ENCODE results near the gene C2CD4A.

The C2CD4A gene

DNA sequence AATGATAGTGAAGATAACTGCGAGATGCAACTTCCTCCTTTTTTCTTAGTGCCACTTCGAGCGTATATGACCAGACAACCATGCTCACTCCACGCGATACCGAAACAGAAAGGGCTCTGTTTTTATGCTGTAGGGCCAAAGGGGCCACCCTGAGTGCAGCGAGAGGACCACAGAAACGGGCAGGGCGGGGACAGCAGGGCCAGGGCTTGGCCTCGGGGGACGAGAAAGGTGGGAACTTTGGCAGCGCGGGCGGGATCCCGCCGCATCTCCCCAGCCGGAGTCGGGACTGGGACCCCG is 7.0 kb upstream of the C2CD4A start:
- DNase-seq (ENCODE audit: low read depth in 2 of 2): no peak

DNA sequence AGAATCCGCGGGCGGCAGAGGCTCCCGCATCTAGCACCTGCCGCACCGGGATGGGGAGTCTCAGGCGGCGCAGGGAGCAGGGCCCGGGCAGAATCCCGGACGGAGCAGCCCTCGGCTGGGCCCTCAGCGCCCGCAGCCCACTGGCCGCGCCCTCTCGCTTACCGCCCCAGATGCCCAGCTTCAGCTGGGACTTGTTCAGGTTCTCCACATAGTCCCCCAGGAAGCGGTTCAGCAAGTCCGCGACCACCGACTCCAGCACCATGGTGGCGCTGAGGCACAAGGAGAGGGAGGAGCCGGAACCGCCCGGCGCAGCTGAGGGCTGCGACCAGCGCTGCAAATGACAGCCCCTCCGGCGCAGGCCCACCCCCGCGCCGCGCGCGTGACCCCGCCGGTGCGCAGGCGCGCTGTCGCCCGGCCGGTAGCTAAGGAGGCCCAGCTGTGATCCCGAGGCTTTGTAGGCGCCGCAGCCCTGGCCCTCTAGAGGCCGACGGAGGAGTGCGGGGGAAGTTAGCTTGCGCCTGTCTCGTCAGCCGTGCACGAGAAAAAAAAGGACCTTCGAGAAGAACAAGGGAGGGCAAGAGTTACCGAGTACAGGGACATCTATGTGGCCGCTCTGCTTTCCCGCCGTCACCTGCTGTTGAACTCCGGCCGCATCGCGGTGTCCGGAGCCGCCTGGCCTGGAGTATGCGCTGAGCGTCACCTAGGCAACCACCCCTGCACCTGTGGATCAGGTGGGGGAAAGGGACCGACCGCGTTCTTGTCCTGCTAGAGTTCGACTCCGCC is 6.5 kb upstream of the C2CD4A start, which contains the start of gene VPS13C:
Gene VPS13C (minus strand): TSS at position 335 of the 783 bp plus-strand sequence. CDS start 73 bp downstream, at position 262.
- DNase-seq (ENCODE audit: low read depth in 2 of 2): peak; percentile 73 to 77

DNA sequence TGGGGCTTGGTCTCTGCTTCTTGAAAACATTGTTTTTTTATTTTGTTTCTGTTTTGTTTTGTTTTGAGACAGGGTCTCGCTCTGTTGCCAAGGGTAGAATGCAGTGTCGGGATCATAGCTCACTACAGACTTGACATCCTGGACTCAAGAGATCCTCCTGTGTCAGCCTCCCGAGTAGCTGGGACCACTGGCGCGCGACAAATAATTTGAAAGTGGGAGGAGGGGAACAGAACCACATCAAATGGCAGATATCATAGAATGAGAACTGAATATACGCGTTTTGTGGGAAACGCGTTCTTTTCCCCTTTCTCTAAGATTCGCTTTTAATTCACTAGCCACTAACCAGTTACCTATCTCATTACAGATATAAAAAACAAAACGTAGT is 5.9 kb upstream of the C2CD4A start:
- no peak for DNase-seq (ENCODE audit: low read depth in 2 of 2)

DNA sequence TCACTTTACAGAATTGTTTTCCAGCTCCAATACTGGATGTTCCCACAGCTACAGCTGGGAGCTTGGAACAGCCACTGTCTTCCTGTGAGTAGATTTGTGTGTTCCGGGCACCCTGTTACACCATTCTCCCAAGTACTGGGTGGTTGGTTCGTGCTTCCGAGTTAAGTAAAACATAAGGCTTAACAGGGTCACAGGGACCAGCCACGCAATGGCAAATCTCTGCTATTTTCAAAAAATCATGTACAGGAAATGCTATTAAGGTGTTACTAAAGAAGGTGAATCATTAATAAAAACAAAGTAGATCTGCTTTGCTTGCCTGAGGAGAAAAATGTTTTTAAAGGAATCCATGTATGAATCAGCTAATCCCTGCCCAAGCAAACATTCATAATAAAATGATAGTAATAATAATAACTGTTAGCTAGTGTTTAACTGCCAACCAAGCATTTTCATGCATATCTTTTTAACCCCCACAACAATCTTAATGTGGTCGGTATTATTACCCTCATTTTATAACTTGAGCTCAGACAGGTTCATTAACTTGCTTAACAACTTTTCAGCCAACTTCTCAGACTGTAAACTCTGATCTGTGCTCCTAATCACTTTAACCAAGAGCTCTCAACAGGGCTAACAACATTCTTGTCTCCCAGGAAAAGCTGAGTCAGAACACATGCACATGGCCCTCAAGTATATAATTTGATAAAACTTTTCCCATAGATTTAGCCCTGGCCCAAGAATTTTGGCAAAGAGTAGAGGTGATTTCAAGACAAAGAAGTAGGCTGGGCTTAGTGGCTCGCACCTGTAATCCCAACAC is 2.7 kb upstream of the C2CD4A start:
- no peak for DNase-seq (ENCODE audit: low read depth in 2 of 2)

DNA sequence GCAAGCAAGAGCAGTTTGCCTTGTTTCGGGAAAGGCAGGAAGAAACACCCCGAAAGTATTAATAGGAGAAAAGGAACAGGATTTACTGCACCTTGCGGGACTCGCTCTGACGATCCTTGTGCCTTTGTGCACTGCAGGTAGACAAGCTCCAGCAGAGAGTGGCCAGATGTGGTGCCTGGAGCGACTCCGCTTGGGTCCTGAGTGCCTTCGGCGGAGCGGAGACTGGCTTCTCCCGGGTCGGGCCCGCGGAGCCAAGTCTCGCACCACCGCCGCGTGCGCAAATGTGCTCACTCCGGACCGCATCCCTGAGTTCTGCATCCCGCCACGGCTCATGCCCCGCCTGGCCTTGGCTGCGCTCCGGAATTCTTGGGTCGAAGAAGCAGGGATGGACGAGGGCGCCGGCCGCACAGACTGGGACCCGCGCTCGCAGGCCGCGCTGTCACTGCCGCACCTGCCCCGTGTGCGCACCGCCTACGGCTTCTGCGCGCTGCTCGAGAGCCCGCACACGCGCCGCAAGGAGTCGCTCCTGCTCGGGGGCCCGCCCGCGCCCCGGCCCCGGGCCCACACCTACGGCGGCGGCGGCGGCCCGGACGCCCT is 769 bp downstream of the C2CD4A start:
- DNase-seq (ENCODE audit: low read depth in 2 of 2): no peak

DNA sequence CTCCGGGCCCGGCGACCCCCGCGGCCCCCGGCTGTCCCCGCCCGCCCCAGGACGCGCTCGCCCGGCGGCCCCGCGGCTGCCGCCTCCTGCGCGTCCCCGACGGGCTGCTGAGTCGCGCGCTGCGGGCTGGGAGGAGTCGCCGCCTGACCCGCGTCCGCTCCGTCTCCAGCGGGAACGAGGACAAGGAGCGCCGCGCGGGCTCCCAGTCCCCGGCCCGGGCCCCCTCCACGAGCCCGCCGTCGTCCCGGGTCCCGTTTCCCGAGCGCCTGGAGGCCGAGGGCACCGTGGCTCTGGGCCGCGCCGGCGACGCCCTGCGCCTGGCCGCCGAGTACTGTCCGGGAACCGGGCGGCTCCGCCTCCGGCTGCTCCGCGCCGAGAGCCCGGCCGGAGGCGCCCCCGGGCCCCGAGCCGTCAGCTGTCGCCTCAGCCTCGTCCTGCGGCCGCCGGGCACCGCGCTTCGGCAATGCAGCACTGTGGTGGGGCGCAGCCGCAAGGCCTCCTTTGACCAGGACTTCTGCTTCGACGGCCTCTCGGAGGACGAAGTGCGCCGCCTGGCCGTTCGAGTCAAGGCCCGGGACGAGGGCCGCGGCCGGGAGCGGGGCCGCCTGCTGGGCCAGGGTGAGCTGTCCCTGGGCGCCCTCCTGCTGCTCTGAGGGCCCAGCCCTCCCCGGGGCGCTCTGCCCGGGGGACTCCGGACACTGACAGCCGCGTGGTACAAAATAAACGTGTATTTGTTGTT is 1.5 kb downstream of the C2CD4A start:
- no peak for DNase-seq (ENCODE audit: low read depth in 2 of 2)

DNA sequence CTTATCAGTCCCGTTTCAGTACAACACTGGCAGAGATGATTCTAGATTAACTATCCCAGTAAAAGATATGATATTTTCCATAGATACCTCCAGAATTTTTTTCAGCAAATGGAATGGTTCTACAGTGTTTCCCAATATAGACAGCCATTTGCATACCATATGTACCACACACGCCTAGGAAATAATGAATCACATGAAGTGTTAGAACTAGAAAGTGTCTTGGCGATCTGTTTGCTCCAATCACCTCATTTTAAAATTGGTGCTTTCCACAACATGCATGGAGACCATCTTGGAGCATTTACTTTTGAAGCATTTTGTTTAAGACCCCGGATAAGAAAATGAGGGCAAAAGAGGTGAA is 2.0 kb downstream of the C2CD4A start:
- DNase-seq (ENCODE audit: low read depth in 2 of 2): no peak

DNA sequence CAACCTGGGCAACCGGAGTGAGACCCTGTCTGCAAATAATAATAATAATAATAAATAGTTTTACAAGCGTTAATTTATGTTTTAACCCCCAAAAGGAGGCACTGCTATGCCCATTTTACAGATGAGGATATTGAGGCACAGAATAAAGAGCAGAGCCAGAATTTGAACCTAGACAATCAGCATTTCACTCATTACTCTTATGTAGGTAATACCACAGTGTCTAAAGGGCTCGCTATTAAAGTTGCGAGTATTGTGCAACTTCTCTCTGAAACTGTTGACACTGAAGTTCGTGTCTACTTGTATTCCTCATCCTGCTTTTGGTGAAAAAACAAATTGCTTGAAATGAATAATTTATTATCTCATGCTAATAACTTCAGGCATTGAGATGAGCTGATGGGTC is 2.8 kb downstream of the C2CD4A start:
- no peak for DNase-seq (ENCODE audit: low read depth in 2 of 2)

DNA sequence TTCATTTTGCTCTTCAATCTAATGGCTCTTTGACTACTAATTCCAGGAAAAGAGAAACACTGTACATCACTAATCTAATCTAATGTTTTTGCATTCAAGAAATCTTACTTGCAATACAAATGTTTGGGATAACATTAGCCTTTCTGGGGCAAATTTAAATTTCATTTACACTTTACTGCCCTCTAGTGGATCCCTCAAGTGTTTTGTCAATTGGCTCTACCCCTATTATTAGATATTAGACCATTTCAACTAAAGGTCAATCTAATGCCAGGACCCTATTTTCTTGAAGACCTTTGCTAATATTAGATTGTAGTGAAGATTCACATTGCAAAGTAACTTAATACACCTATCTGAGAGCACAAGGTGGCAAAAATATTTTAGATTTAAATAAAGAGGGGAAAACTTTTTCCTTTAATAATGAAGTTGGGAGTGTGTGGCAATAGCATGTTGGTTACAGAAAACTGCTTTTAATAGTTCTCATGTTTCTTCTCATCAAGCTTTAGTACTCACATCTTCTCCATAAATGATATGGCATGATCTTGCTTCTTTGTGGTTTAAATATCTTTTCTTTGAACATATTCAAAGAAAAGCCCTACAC is 5.0 kb downstream of the C2CD4A start:
- DNase-seq (ENCODE audit: low read depth in 2 of 2): no peak

DNA sequence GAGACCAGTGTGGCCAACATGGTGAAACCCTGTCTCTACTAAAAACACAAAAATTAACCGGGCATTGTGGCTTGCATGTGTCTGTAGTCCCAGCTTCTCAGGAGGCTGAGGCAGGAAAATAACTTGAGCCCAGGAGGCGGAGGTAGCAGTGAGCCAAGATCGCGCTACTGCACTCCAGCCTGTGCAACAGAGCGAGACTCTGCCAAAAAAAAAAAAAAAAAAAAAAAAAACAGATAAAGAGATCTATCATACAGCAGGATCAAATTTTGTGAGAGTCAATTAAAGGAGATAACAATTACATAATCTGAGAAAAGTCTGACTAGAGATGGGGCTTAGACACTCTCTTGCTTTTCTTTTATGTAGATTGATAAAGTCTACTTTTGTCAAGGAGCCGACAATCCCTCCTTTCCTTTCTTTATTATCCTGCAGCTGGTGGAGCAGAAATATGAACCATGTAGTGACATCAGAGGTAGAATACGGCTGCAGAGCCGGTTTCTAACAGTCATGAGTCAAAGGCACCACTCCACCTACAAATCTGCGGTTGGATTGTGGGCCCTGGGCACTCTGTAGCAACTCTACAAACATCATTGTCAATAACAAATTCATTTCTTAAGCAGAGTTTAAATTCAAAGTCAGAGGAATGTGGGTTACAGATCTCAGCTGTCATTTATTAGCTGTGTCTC is 9.0 kb downstream of the C2CD4A start:
- no peak for DNase-seq (ENCODE audit: low read depth in 2 of 2)

DNA sequence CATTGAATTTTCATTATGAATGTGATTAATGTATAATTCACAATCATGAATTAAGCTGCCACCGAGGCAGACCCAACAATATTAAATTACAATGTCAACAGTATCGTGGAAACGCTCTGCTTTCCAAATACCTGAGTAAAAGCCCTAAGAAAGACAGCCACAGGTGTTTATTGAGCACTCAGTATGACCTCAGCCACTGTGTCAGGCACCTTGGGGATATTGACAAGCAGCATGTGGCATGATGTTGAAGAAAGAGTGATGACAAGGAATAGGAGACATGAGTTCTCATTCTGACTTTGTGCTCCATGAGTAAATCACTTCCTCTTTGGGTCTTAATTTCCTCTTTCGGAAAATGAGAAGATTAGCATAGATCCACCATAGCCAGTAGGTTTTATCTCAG is 12.8 kb downstream of the C2CD4A start:
- no peak for DNase-seq (ENCODE audit: low read depth in 2 of 2)

DNA sequence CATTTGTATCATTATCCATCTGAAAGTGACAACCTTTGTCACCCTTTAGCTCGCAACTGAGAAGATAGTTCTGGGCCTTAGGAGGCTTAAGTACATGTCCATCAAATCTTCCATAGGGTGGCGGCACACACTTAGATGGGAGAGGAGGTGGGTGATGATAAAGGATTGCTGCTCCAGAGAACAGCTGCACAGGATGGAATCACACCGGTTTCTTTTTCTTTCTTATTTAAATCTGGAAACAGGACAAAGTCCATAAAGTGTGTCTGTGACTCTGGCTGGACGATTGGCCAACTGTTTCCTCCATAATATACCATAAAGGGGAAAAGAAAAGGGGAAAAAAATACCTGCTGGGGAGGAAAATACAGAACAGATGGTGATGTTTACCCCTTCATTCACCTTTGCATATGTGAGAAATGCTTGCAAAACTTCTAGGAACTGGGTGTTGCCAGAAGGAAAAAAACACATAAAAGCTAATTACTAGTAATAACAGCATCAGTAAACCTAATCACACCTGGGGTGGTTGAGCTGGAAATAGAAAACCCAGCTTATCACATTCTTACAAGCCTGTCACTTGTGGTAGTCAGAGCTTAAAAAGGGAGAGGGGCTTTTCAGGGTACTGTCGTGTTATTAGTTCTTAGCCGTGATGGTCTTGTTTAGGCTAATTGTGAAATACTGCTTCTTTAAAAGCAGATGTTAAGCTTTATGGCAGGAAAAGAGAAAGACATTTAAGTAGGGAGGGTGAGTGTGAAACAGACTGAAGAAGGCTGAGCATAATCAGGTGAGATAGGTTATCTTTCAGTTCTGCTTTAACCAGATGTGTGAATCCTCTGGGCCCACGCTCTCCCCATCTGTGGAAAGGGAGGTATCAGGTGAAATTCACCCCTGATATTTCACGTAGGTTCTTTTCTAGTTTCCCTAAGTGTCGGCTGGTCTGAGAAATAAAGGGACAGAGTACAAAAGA is 16.7 kb downstream of the C2CD4A start:
- DNase-seq (ENCODE audit: low read depth in 2 of 2): no peak

DNA sequence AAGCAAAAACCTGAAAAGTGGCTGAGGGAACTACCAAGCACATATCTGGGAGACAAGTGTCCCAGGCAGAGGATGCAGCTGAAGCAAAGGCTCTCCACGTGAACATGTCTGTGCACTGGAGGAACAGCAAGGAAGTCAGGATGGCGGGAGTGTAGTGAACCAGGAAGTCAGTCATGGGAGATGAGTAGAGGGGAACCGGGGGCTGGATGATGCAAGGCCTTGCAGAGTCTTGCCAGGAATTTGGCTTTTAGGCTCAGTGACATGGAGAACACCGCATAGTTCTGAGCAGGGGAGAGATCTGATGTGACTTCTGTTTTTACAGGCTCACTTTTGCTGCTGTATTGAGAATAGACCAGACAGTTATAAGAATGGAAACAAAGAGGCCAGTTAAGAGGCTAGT is 19.0 kb downstream of the C2CD4A start:
- DNase-seq (ENCODE audit: low read depth in 2 of 2): no peak

DNA sequence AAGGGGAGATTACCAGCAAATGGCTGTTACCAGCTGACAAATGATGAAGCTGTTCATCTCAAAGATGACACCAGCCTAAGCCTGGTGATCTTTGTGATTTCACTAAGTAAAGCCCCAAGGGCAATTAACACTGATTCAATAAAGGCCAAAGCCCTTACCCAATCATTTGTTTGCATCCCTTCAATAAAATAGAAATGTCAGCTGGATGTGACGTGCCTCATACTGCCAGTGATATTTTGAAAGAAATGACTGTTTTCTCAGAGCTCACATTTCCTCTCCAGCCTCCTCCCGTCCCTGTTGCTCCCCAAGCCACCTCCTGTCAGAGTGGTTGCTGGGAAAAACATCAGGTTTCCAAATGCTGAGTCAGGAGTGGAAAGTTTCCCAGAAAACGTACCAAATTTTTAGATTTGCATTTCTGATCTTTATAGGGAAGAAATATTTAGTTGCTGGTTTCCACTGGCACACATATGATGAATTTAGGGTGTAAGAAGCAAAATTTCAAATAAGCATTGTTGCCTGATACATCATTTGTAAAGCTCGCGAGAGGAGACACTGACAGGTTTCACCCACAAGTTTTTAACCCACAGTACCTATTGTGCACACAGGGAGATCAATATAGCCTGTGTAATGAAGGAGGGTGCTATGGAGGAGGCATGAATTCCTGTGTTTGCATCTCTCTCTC is 21.0 kb downstream of the C2CD4A start:
- DNase-seq (ENCODE audit: low read depth in 2 of 2): no peak

DNA sequence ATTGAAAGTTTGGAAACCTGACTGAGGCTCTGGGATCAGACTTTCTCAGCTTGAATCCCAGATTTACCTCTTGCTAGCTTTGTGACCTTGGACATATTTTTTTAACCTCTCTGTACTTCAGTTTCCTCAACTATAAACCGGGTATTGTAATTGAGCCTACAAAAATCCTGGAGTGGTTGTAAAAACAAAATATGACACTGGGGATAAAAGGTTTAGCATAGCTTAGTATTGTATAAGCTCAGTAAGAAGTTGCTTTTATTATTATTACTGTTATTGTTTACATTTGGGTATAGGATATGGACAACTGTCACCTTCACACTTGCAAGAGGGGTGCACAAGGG is 21.5 kb downstream of the C2CD4A start:
- no peak for DNase-seq (ENCODE audit: low read depth in 2 of 2)

DNA sequence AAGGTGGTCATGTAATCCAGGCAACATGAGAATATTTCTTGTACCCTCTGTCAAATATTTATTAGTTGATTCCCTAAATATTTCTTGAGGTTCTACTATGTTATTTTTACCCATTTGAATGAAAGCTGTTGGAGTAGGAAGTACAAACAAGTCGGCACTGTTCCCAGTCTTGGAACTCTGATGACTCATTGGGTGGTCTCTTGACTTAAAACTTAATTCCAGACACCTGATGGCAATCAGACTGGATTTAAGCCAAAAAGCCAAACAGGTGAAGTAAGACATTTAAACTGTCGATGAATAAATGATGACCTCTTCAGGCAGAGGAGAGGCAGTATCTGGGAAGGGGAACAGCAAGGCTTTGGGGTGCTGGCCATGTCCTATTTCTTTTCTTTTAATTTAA is 22.8 kb downstream of the C2CD4A start:
- DNase-seq (ENCODE audit: low read depth in 2 of 2): no peak

DNA sequence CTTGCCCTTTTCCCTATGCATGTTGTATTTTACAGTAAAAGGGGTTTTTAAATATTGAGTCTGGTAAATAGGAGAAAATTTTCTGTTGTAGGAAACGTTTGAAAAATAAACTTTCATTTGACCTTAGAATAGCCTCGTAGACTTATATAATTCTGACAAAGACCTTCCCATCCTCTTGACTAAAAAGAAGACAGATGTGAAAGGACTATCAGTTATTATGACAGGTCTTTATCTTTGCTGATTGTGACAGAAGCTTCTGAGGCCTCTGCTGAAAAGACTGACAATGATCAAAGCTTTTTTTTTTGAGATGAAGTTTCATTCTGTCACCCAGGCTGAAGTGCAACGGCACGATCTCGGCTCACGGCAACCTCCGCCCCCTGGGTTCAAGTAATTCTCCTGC is 24.2 kb downstream of the C2CD4A start:
- DNase-seq (ENCODE audit: low read depth in 2 of 2): no peak

DNA sequence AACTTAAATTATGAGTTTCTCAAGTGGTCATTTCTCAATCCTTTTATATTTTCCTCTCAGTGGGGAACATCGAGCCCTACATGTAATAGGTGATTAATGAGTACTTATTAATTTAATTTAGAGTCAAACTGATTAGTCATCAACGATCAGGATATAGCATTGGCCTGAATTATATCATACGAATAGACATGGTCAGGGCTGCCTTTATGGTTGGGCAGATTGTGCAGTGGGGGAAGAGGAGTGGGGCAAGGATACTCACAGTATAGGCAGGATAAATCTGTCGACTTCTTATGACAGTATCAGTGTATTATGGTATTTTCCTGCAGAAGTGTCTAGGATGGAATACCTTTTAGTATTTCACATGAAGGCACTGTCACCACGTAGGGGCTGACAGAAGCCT is 27.0 kb downstream of the C2CD4A start:
- no peak for DNase-seq (ENCODE audit: low read depth in 2 of 2)

DNA sequence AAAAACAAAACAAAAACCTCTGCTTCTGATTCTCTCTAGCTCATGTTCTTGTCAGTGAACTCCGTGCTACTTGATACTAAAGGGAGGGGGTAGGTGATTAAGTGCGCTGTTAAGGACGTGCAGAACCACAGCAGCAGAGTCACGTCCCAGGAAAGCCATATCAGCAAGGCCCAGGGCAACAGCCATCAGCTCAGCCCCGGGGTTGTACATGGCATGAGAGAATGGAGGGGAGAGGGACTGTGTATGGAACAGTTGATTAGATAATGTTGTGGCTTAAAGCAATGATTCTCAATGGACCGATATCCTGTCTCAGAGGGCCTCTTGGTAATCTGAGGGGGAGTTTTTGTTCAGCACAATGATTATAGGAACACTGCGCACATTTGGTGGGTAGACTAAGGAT is 27.6 kb downstream of the C2CD4A start:
- DNase-seq (ENCODE audit: low read depth in 2 of 2): no peak

DNA sequence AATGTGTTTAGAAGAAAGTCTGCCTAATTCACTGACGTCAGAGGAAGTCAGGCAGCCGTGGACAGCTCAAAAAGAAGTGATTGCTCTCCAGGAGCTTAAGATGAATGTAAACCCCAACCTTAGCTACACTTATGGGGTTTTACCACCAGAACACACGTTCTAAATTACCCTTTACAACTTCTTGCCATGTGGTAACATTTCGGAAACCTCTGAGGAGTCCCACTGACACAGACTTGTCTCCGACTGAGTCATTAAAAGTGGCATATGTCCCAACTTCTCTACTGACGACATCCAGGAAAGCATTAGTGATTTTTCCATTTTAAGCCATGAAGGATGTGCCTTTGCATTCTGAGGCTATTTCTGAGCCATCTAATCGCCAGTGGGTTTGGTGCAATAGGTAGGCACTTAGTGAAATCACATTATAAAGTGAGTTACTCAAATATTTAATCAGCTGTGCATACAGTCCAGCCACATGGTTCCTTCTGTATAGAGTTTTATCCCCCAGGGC is 32.4 kb downstream of the C2CD4A start:
- DNase-seq (ENCODE audit: low read depth in 2 of 2): peak; percentile 68 to 76

Data from fibroblast of skin of left biceps (primary cell).